WTC11 (cell line): ENCODE data around the gene FREY1. TPM values are rescaled to one million over a fixed set of nuclear protein-coding genes. Genes with fewer than 3 reads are reported as not detected.

ENCODE experiments used
- ATAC-seq: fragments of 200-7000 bp; cut with Tn5 transposase; 2 replicates; pipeline ENCODE4 v1.10.0; 2021; ENCODE audit warnings: mild to moderate bottlenecking, moderate library complexity
- CTCF ChIA-PET: fragments of 300-600 bp; sonication (Branson Sonifier 250); formaldehyde crosslinking; loops from one replicate; lab custom pipeline; 2021; ENCODE audit warnings: antibody characterized with exemption; lab: Charles Lee
- POLR2A ChIA-PET: fragments of 350-600 bp; sonication (Branson Sonifier 250); formaldehyde crosslinking; loops from one replicate; lab custom pipeline; 2021; ENCODE audit warnings: antibody characterized with exemption; lab: Charles Lee
- DNase-seq: peaks from one replicate; pipeline ENCODE4 v3.0.0; 2021; ENCODE audit warnings: low spot score
- H3K27ac Mint-ChIP-seq: 2 replicates; pipeline ENCODE4 v1.8.0; 2021; ENCODE audit warnings: mixed read lengths
- H3K27me3 Mint-ChIP-seq: 2 replicates; pipeline ENCODE4 v1.8.0; 2021; ENCODE audit warnings: low read depth, mild to moderate bottlenecking, moderate library complexity, mixed read lengths
- H3K36me3 Mint-ChIP-seq: 2 replicates; pipeline ENCODE4 v1.8.0; 2021; ENCODE audit warnings: mixed read lengths
- H3K4me1 Mint-ChIP-seq: 2 replicates; pipeline ENCODE4 v1.8.0; 2022; ENCODE audit warnings: mixed read lengths
- H3K4me3 Mint-ChIP-seq: 2 replicates; pipeline ENCODE4 v1.8.0; 2021; ENCODE audit warnings: mild to moderate bottlenecking, moderate library complexity, mixed read lengths
- H3K9me3 Mint-ChIP-seq: 2 replicates; pipeline ENCODE4 v1.8.0; 2021; ENCODE audit warnings: mixed read lengths
- CBFB ChIP-seq: sonication (generic); formaldehyde crosslinking; IDR thresholded peaks from 2 replicates; pipeline ENCODE4 v1.8.1; 2022; ENCODE audit warnings: mild to moderate bottlenecking, low read depth, missing genetic modification reagents
- CREB1 ChIP-seq: sonication (generic); formaldehyde crosslinking; IDR thresholded peaks from 2 replicates; pipeline ENCODE4 v1.8.0; 2023; ENCODE audit warnings: mild to moderate bottlenecking, missing genetic modification reagents
- CREM ChIP-seq: sonication (generic); formaldehyde crosslinking; IDR thresholded peaks from 2 replicates; pipeline ENCODE4 v1.8.1; 2022; ENCODE audit warnings: mild to moderate bottlenecking, missing genetic modification reagents, moderate library complexity
- FOXJ3 ChIP-seq: sonication (generic); formaldehyde crosslinking; IDR thresholded peaks from 2 replicates; pipeline ENCODE4 v1.9.0; 2021; ENCODE audit warnings: missing genetic modification reagents, mild to moderate bottlenecking, borderline replicate concordance
- GABPB1 ChIP-seq: sonication (generic); formaldehyde crosslinking; IDR thresholded peaks from 2 replicates; pipeline ENCODE4 v1.8.1; 2023; ENCODE audit warnings: mild to moderate bottlenecking, missing genetic modification reagents
- IRF1 ChIP-seq: sonication (generic); formaldehyde crosslinking; IDR thresholded peaks from 2 replicates; pipeline ENCODE4 v1.8.0; 2023; ENCODE audit warnings: missing genetic modification reagents
- PRRX2 ChIP-seq: fragments of 250-450 bp; sonication (Bioruptor Pico); IDR thresholded peaks from 2 replicates; pipeline ENCODE4 v1.8.0; 2021; ENCODE audit warnings: mild to moderate bottlenecking
- RELA ChIP-seq: sonication (generic); formaldehyde crosslinking; IDR thresholded peaks from 2 replicates; pipeline ENCODE4 v1.8.1; 2022; ENCODE audit warnings: missing genetic modification reagents, mild to moderate bottlenecking, borderline replicate concordance
- SMAD3 ChIP-seq: sonication (generic); formaldehyde crosslinking; IDR thresholded peaks from 2 replicates; pipeline ENCODE4 v1.8.0; 2022; ENCODE audit warnings: missing genetic modification reagents, mild to moderate bottlenecking, borderline replicate concordance
- SOX15 ChIP-seq: fragments of 250-450 bp; sonication (Bioruptor Pico); IDR thresholded peaks from 2 replicates; pipeline ENCODE4 v1.9.0; 2021; ENCODE audit warnings: mild to moderate bottlenecking
- TP53 ChIP-seq: sonication (generic); formaldehyde crosslinking; IDR thresholded peaks from 2 replicates; pipeline ENCODE4 v1.8.1; 2023; ENCODE audit warnings: mild to moderate bottlenecking, missing genetic modification reagents
- ZBTB43 ChIP-seq: sonication (generic); formaldehyde crosslinking; IDR thresholded peaks from 2 replicates; pipeline ENCODE4 v1.8.1; 2023; ENCODE audit warnings: mild to moderate bottlenecking, missing genetic modification reagents
- ZNF232 ChIP-seq: sonication (generic); formaldehyde crosslinking; IDR thresholded peaks from 2 replicates; pipeline ENCODE4 v1.8.0; 2022; ENCODE audit warnings: mild to moderate bottlenecking, missing genetic modification reagents
- total RNA-seq: library from RNA; stranded (reverse); gene quantifications from 3 replicates; pipeline ENCODE4 v1.2.3, GENCODE V29; 2021
- TF ChIP-seq, protein P1 (sequence below): sonication (generic); formaldehyde crosslinking; IDR thresholded peaks from 2 replicates; pipeline ENCODE4 v1.8.1; 2022; ENCODE audit warnings: missing genetic modification reagents, borderline replicate concordance
- TF ChIP-seq, protein P2 (sequence below): sonication (generic); formaldehyde crosslinking; IDR thresholded peaks from 2 replicates; pipeline ENCODE4 v1.8.1; 2023; ENCODE audit warnings: mild to moderate bottlenecking, missing genetic modification reagents, borderline replicate concordance
- TF ChIP-seq, protein P3 (sequence below): sonication (generic); formaldehyde crosslinking; IDR thresholded peaks from 2 replicates; pipeline ENCODE4 v1.8.0; 2022; ENCODE audit warnings: mild to moderate bottlenecking, missing genetic modification reagents
- TF ChIP-seq, protein P4 (sequence below): fragments of 250-450 bp; sonication (Bioruptor Pico); conservative IDR thresholded peaks from 2 replicates; pipeline ENCODE4 v1.9.0; 2021; ENCODE audit warnings: mild to moderate bottlenecking

FREY1 gene
- total RNA-seq, 1 experiment from 2014 or later = 2.1 TPM

GRCh38 chr11:45926001-45926401 lies 18.9 kb upstream of the FREY1 start:
- ChIA-PET CTCF (interaction anchor here (0.7 to 2.3 kb wide), 3 partner anchors 33 to 81 kb away, joined by 3 to 5 read pairs (median 4); no protein-coding TSS in a partner anchor), POLR2A (no interaction called here)
- ATAC-seq (no peak), DNase-seq (no peak)
- H3K4me1 Mint-ChIP-seq = peaks cover 14% of the 10 kb centered on the region
- H3K27ac Mint-ChIP-seq = no peak overlapping the region
- H3K4me3 Mint-ChIP-seq = no peak overlapping the region
- H3K27me3 Mint-ChIP-seq = peaks cover 2% of the 10 kb centered on the region; the same call in 1 of the 2 replicates
- TF ChIP-seq SOX15 (CRISPR knock-in tag) (no peak), CREB1 (CRISPR knock-in tag) (no peak), CREM (no peak), SMAD3 (CRISPR knock-in tag) (no peak), ZNF232 (CRISPR knock-in tag) (no peak), RELA (CRISPR knock-in tag) (no peak), IRF1 (no peak), TP53 (no peak), FOXJ3 (CRISPR knock-in tag) (no peak), ZBTB43 (no peak), GABPB1 (CRISPR knock-in tag) (no peak), CBFB (no peak), PRRX2 (CRISPR knock-in tag) (no peak)
- TF ChIP-seq, protein P1, sequence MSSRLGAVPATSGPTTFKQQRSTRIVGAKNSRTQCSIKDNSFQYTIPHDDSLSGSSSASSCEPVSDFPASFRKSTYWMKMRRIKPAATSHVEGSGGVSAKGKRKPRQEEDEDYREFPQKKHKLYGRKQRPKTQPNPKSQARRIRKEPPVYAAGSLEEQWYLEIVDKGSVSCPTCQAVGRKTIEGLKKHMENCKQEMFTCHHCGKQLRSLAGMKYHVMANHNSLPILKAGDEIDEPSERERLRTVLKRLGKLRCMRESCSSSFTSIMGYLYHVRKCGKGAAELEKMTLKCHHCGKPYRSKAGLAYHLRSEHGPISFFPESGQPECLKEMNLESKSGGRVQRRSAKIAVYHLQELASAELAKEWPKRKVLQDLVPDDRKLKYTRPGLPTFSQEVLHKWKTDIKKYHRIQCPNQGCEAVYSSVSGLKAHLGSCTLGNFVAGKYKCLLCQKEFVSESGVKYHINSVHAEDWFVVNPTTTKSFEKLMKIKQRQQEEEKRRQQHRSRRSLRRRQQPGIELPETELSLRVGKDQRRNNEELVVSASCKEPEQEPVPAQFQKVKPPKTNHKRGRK = no peak
- TF ChIP-seq, protein P2, sequence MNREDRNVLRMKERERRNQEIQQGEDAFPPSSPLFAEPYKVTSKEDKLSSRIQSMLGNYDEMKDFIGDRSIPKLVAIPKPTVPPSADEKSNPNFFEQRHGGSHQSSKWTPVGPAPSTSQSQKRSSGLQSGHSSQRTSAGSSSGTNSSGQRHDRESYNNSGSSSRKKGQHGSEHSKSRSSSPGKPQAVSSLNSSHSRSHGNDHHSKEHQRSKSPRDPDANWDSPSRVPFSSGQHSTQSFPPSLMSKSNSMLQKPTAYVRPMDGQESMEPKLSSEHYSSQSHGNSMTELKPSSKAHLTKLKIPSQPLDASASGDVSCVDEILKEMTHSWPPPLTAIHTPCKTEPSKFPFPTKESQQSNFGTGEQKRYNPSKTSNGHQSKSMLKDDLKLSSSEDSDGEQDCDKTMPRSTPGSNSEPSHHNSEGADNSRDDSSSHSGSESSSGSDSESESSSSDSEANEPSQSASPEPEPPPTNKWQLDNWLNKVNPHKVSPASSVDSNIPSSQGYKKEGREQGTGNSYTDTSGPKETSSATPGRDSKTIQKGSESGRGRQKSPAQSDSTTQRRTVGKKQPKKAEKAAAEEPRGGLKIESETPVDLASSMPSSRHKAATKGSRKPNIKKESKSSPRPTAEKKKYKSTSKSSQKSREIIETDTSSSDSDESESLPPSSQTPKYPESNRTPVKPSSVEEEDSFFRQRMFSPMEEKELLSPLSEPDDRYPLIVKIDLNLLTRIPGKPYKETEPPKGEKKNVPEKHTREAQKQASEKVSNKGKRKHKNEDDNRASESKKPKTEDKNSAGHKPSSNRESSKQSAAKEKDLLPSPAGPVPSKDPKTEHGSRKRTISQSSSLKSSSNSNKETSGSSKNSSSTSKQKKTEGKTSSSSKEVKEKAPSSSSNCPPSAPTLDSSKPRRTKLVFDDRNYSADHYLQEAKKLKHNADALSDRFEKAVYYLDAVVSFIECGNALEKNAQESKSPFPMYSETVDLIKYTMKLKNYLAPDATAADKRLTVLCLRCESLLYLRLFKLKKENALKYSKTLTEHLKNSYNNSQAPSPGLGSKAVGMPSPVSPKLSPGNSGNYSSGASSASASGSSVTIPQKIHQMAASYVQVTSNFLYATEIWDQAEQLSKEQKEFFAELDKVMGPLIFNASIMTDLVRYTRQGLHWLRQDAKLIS (CRISPR knock-in tag) = no peak
- TF ChIP-seq, protein P3, sequence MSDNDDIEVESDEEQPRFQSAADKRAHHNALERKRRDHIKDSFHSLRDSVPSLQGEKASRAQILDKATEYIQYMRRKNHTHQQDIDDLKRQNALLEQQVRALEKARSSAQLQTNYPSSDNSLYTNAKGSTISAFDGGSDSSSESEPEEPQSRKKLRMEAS (CRISPR knock-in tag) = no peak
- TF ChIP-seq, protein P4, sequence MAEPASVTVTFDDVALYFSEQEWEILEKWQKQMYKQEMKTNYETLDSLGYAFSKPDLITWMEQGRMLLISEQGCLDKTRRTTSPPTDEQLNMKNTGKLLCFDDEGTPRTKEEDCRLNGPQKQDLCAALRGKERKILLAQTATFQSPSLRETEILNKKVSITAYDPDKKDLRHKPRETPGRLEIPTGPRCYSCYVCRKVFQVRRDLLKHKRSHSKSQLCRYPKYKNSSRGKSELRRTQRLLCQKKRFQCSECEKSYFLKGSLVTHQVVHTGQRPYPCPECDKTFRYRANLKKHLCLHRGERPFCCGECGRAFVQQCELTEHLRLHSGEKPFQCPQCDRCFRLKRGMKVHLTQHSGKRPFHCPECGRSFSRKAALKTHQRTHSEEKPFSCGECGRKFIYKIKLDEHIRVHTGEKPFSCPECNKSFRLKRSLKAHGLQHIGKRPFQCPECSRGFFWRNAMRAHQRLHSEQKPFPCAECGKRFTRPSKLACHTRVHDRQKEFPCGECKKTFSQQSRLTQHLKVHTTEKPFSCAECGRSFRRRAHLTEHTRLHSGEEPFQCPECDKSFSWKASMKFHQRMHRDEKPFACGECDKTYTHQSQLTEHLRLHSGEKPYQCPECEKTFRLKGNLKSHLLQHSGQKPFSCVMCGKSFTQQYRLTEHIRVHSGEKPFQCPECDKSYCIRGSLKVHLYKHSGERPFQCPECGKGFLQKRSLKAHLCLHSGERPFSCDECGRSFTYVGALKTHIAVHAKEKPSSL (CRISPR knock-in tag) = no peak
- no peaks in the 10 kb centered on the region for H3K9me3 Mint-ChIP-seq
- H3K36me3 Mint-ChIP-seq = peaks cover 25% of the 10 kb centered on the region
